SK-N-SH treated with all-trans-retinoic acid at 6 μM for 48 hours (cell line): ENCODE measurements around the gene COQ2.

Experiments used
- CREB5 ChIP-seq: fragments of 250-450 bp; sonication (Bioruptor Pico); IDR thresholded peaks from 2 replicates; pipeline ENCODE4 v1.5.1; 2020; ENCODE audit warnings: low read depth, mild to moderate bottlenecking, moderate library complexity
- PATZ1 ChIP-seq: fragments of 250-450 bp; sonication (Bioruptor Pico); IDR thresholded peaks from 2 replicates; pipeline ENCODE4 v1.8.0; 2020; ENCODE audit warnings: mild to moderate bottlenecking, moderate library complexity, borderline replicate concordance
- ZFP30 ChIP-seq: fragments of 450-650 bp; formaldehyde crosslinking; IDR thresholded peaks from 2 replicates; pipeline ENCODE4 v1.5.0; 2022; ENCODE audit warnings: mild to moderate bottlenecking, moderate library complexity

- TF ChIP-seq CREB5 (no peak), PATZ1 (CRISPR knock-in tag) (no peak), ZFP30 (CRISPR knock-in tag) (no peak)
These were observed 60.8 kb downstream of the COQ2 start for GRCh38 chr4:83223781-83224180.
